GM10266 (cell line): ENCODE data around the gene KHSRP.

Experiments
- DNase-seq: peaks from one replicate; pipeline ENCODE4 v3.0.0; 2012; ENCODE audit errors: extremely low spot score
- TF ChIP-seq, protein P1 (sequence below): IDR thresholded peaks from 2 replicates; pipeline ENCODE4 v1.5.1; 2012; ENCODE audit warnings: mild to moderate bottlenecking, low read depth; ENCODE audit not compliant: control insufficient read depth, insufficient read depth; ENCODE audit errors: missing control alignments

Gene KHSRP

DNA sequence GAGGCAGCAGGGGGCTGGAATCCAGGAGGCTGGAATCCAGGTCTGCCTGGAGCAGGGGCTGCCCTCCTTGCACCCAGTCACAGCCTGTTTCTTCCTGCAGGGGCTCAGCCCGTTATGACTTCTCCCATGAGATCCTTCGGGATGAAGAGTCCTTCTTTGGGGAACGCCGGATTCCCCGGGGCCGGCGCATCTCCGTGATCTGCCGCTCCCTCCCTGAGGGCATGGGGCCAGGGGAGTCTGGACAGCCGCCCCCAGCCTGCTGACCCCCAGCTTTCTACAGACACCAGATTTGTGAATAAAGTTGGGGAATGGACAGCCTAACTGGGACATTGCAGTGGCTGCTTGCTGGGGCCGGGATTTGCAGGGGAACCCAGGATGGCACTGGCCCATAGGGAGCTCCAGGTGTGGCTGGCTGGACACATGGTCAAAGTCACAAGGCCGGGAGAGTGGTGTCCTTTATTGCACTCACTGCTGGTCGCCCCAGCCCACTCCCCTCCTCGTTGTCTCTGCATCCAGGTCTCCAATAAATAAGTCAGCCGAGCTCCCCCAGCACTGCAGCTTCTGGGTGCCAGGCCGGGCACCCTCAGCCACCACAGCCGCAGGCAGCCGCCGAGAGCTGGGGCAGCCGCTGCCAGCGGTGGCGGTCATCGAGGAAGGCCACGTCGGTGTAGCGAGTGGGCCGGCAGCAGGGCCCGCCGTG is 49.8 kb downstream of the KHSRP start:
- TF ChIP-seq, protein P1, sequence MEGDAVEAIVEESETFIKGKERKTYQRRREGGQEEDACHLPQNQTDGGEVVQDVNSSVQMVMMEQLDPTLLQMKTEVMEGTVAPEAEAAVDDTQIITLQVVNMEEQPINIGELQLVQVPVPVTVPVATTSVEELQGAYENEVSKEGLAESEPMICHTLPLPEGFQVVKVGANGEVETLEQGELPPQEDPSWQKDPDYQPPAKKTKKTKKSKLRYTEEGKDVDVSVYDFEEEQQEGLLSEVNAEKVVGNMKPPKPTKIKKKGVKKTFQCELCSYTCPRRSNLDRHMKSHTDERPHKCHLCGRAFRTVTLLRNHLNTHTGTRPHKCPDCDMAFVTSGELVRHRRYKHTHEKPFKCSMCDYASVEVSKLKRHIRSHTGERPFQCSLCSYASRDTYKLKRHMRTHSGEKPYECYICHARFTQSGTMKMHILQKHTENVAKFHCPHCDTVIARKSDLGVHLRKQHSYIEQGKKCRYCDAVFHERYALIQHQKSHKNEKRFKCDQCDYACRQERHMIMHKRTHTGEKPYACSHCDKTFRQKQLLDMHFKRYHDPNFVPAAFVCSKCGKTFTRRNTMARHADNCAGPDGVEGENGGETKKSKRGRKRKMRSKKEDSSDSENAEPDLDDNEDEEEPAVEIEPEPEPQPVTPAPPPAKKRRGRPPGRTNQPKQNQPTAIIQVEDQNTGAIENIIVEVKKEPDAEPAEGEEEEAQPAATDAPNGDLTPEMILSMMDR: no peak
- no peak for DNase-seq

DNA sequence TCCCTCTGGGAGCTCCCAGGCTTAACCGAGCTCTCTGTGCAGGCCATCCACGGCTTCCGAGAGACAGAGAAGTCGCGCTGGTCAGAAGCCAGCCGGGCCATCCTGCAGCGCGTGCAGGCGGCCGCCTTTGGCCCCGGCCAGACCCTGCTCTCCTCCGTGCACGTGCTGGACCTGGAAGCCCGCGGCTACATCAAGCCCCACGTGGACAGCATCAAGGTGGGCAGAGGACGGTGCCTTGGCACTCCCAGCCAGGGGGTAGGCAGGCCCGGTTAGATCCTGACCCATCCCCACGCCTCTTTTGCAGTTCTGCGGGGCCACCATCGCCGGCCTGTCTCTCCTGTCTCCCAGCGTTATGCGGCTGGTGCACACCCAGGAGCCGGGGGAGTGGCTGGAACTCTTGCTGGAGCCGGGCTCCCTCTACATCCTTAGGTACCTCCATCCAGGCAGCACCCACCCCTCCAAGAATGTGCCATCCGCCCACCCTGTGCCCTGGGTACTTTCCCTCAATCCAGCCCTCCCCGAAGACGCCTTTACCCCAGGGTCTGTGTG is 50.4 kb downstream of the KHSRP start:
- TF ChIP-seq, protein P1: no peak
- no peak for DNase-seq

DNA sequence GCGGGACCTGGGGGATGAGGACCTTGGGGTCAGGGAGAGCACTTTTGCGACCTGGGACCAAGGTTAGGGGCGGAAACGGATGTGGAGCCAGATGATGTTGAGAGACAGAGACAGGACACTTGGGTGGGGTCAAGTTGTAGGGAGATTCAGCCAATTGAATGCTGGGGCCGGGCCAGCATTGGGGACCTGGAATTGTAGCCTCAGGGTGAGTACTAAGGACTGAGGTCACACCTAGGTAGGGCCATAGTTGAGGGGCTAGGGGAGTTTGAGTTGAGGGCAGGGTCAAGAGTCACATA is 50.9 kb downstream of the KHSRP start:
- TF ChIP-seq, protein P1: no peak
- DNase-seq: no peak

DNA sequence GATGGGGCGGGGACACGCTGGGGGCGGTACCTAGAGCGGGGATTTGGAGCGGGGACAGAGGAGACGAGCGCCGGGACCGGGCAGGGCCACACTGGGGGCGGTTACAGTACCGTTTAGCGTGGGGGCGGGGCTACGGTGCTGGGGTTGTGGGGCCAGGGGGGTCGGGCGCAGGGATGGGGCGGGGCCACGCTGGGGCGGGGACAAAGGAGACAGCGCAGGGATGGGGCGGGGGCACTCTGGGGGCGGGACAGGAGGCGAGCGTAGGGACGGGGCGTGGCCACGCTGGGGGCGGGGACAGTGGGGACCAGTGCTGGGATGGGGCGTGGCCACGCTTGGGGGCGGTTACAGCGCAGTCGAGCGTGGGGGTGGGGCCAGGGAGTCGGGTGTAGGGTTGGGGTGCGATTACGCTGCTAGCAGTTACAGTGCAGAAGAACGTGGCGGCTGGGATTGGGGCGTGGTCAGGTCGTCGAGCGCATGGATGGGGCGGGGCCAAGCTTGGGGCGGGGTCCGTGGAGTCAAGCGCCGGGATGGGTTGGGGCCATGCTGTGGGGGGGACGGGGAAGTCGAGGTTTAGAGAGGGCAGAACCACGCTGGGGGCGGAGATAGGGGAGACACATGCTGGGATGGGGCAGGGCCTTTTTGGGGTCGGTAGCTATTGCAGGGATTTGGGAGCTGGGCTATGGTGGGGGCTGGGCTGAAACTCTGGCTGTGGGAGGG is 51.4 kb downstream of the KHSRP start:
- TF ChIP-seq, protein P1: no peak
- peak; percentile 99 for DNase-seq

DNA sequence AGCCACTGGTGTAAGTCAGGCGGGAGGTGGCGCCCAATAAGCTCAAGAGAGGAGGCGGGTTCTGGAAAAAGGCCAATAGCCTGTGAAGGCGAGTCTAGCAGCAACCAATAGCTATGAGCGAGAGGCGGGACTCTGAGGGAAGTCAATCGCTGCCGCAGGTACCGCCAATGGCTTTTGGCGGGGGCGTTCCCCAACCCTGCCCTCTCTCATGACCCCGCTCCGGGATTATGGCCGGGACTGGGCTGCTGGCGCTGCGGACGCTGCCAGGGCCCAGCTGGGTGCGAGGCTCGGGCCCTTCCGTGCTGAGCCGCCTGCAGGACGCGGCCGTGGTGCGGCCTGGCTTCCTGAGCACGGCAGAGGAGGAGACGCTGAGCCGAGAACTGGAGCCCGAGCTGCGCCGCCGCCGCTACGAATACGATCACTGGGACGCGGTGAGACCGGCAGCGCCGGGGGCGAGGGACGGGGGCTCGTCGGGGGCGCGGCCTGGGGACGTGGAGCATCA is 52.0 kb downstream of the KHSRP start, which contains the start of gene ALKBH7:
Gene ALKBH7, plus strand, starts transcription at position 201 of the 502 bp plus-strand sequence. Its CDS starts 27 bp downstream, at position 228.
- DNase-seq: peak; percentile 95
- TF ChIP-seq, protein P1: no peak

DNA sequence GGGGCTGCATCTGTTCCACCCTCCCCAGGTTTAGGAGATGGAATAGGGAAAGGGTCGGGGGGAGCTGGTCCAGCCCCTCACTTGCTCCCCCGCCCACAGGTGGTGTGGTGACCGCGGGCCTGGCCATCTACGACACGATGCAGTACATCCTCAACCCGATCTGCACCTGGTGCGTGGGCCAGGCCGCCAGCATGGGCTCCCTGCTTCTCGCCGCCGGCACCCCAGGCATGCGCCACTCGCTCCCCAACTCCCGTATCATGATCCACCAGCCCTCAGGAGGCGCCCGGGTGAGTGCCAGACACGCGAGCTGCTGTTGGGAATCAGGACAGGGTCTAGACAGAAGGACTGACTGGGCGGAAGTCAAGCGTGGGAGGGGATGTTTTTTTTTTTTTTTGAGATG is 60.3 kb downstream of the KHSRP start:
- TF ChIP-seq, protein P1: no peak
- DNase-seq: no peak
